Measurements from ENCODE around the gene CFAP299.

DNA sequence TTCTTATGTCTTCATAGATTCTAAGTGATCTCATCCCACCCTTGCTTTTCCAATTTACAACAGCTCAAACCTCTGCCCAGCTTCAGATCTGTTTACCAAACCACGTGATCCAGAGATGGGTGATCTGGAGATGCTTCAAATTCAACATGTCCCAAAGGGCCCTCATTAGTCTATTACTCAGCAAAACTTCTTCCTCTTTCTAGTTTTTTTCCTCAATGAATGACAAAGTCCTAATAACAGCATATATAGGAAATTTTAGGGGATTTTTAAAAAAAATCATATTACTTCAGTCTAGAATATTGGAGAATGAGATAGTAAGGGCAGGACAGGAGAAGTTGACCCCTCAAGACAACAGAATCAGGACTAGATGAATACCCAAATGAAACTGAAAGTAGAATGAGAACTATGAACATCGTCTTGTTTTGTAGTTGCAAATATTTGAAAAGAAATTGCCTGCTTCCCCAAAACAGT lies 127.1 kb downstream of the CFAP299 start:
- TF ChIP-seq TFE3 (CRISPR knock-in tag; IDR thresholded peaks at IDR 0.05) (peak; percentile 89), PRMT5 (CRISPR knock-in tag; IDR thresholded peaks at IDR 0.05) (no peak), RB1 (IDR thresholded peaks at IDR 0.05; ENCODE audit: low read depth) (no peak), GTF2F1 (IDR thresholded peaks at IDR 0.05; ENCODE audit: low read depth, low read length) (no peak)

Measured in K562 (cell line).